ENCODE results near the gene CYB5R4. TPM values are rescaled to one million over a fixed set of nuclear protein-coding genes. Genes with fewer than 3 reads are reported as not detected.

The CYB5R4 gene
- total and polyA plus RNA-seq, 7 donors: 6.1 to 20.3 (median 11.7) TPM

GRCh38 chr6:83878902-83879644, 19.6 kb downstream of the CYB5R4 start:
- TF ChIP-seq CTCF (IDR thresholded peaks at IDR 0.05): no peak
- Histone ChIP-seq H3K27ac (no peak overlapping the region), H3K27me3 (ENCODE audit: insufficient read depth in 3 of 3, low read length in 2 of 3) (no peaks in the 10 kb centered on the region), H3K4me1 (no peaks in the 10 kb centered on the region), H3K4me3 (no peak overlapping the region), H3K36me3 (ENCODE audit: insufficient read depth in 1 of 2, low read depth in 1 of 2) (no peaks in the 10 kb centered on the region), H3K9me3 (no peaks in the 10 kb centered on the region)
- DNase-seq (no peak), ATAC-seq (no peak)
- intact Hi-C loops (cut with DNase I): no loop called here
- WGBS, 3 donors: 72 to 76% (median 75%) methylated on average over 4 of the region's 4 CpGs

- H3K27ac ChIP-seq: no peak overlapping the region
- intact Hi-C loops (cut with DNase I): no loop called here
- no peaks in the 10 kb centered on the region for H3K9me3 ChIP-seq
- DNase-seq: no peak
- no peaks in the 10 kb centered on the region for H3K4me1 ChIP-seq
- no peaks in the 10 kb centered on the region for H3K36me3 ChIP-seq (ENCODE audit: insufficient read depth in 1 of 2, low read depth in 1 of 2)
- H3K27me3 ChIP-seq (ENCODE audit: insufficient read depth in 3 of 3, low read length in 2 of 3): no peaks in the 10 kb centered on the region
- TF ChIP-seq CTCF (IDR thresholded peaks at IDR 0.05): no peak
- ATAC-seq: no peak
- 76 to 86% (median 78%) methylated on average over 4 of the region's 4 CpGs for WGBS, 3 donors
- H3K4me3 ChIP-seq: no peak overlapping the region
These were observed 20.3 kb downstream of the CYB5R4 start for GRCh38 chr6:83879746-83880145.

- H3K27ac ChIP-seq: no peak overlapping the region
- no peaks in the 10 kb centered on the region for H3K36me3 ChIP-seq (ENCODE audit: insufficient read depth in 1 of 2, low read depth in 1 of 2)
- 26 to 31% (median 27%) methylated on average over 2 of the region's 2 CpGs for WGBS, 3 donors
- H3K27me3 ChIP-seq (ENCODE audit: insufficient read depth in 3 of 3, low read length in 2 of 3): no peaks in the 10 kb centered on the region
- H3K4me1 ChIP-seq: peaks cover 4% of the 10 kb centered on the region
- no peak for TF ChIP-seq CTCF (IDR thresholded peaks at IDR 0.05)
- intact Hi-C loops (cut with DNase I): loop anchor here in 1 of 2 donors (2.0 kb wide), 1 partner anchor 338 kb away; no protein-coding TSS in a partner anchor
- H3K9me3 ChIP-seq: no peaks in the 10 kb centered on the region
- no peak for DNase-seq
- no peak for ATAC-seq
- no peak overlapping the region for H3K4me3 ChIP-seq
These were observed 23.8 kb downstream of the CYB5R4 start for GRCh38 chr6:83883240-83883639.

GRCh38 chr6:83884523-83884922, 25.0 kb downstream of the CYB5R4 start:
- ATAC-seq: peak in 2 of 4 donors; percentile 59 to 83

More at GRCh38 chr6:83884523-83884922, 25.0 kb downstream of the CYB5R4 start:
- peak; percentile 69 for TF ChIP-seq CTCF (IDR thresholded peaks at IDR 0.05)
- Histone ChIP-seq H3K27me3 (ENCODE audit: insufficient read depth in 3 of 3, low read length in 2 of 3) (no peaks in the 10 kb centered on the region), H3K36me3 (ENCODE audit: insufficient read depth in 1 of 2, low read depth in 1 of 2) (no peaks in the 10 kb centered on the region), H3K9me3 (no peaks in the 10 kb centered on the region), H3K4me1 (peaks cover 4% of the 10 kb centered on the region), H3K4me3 (no peak overlapping the region), H3K27ac (no peak overlapping the region)
- no peak for DNase-seq
- intact Hi-C loops (cut with DNase I): loop anchor here in 1 of 2 donors (2.0 kb wide), 1 partner anchor 334 kb away; no protein-coding TSS in a partner anchor
- WGBS, 3 donors: 5 to 8% (median 6%) methylated on average over 4 of the region's 4 CpGs
